ENCODE results near the gene TBC1D22A.

TBC1D22A gene

GRCh38 chr22:47177334-47177815 lies 414.9 kb downstream of the TBC1D22A start:
- no peak for DNase-seq

- no peak for DNase-seq
Observed at GRCh38 chr22:47178339-47178738, 415.9 kb downstream of the TBC1D22A start.

- DNase-seq = no peak
Observed at GRCh38 chr22:47180796-47181195, 418.3 kb downstream of the TBC1D22A start.

- no peak for DNase-seq
Observed at GRCh38 chr22:47187176-47187957, 424.9 kb downstream of the TBC1D22A start.

GRCh38 chr22:47188261-47189055 lies 426.0 kb downstream of the TBC1D22A start:
- DNase-seq = no peak

GRCh38 chr22:47189056-47189916 lies 426.8 kb downstream of the TBC1D22A start:
- no peak for DNase-seq

- DNase-seq = no peak
Observed at GRCh38 chr22:47190276-47190956, 428.0 kb downstream of the TBC1D22A start.

- no peak for DNase-seq
Observed at GRCh38 chr22:47190957-47191670, 428.7 kb downstream of the TBC1D22A start.

GRCh38 chr22:47191671-47192650 lies 429.5 kb downstream of the TBC1D22A start:
- no peak for DNase-seq

GRCh38 chr22:47192651-47193437 lies 430.4 kb downstream of the TBC1D22A start:
- peak; percentile 43 for DNase-seq

- no peak for DNase-seq
Observed at GRCh38 chr22:47193606-47194329, 431.3 kb downstream of the TBC1D22A start.

GRCh38 chr22:47194476-47195155 lies 432.2 kb downstream of the TBC1D22A start:
- DNase-seq = no peak

- DNase-seq = no peak
Observed at GRCh38 chr22:47195156-47195483, 432.7 kb downstream of the TBC1D22A start.

GRCh38 chr22:47195484-47196165 lies 433.2 kb downstream of the TBC1D22A start:
- no peak for DNase-seq

GRCh38 chr22:47196166-47196849 lies 433.9 kb downstream of the TBC1D22A start:
- DNase-seq = no peak

- no peak for DNase-seq
Observed at GRCh38 chr22:47196881-47197772, 434.7 kb downstream of the TBC1D22A start.
